OCI-LY7 (cell line): ENCODE measurements around the gene BCL7C. TPM values are rescaled to one million over a fixed set of nuclear protein-coding genes. Genes with fewer than 3 reads are reported as not detected.
A peak's percentile ranks its signal among the peaks of the same experiment; 100 is the strongest.

Source experiments
- BruUV-seq: library from RNA; stranded (reverse); fragments of 400-500 nt; replicated peaks from 2 replicates; lab custom pipeline; 2021; lab: Mats Ljungman, UMichigan
- CTCF ChIA-PET: fragments of 300-600 bp; sonication (Branson Sonifier 250); formaldehyde crosslinking; loops from one replicate; lab custom pipeline; 2022; ENCODE audit warnings: antibody characterized with exemption; ENCODE audit not compliant: unreplicated experiment; lab: Charles Lee
- POLR2A ChIA-PET: fragments of 300-600 bp; sonication (Branson Sonifier 250); formaldehyde crosslinking; loops from one replicate; lab custom pipeline; 2022; ENCODE audit warnings: antibody characterized with exemption; lab: Charles Lee
- DNase-seq: peaks from one replicate; pipeline ENCODE4 v3.0.0-alpha.2; 2015; ENCODE audit warnings: low spot score
- H2AFZ ChIP-seq: fragments of 200-600 bp; sonication (generic), shearing (Covaris generic); 2 replicates; pipeline ENCODE4 v1.6.1; 2014; ENCODE audit warnings: mild to moderate bottlenecking, antibody characterized with exemption, low read length, moderate library complexity
- H3K27ac ChIP-seq: fragments of 200-600 bp; sonication (generic); 2 replicates; pipeline ENCODE4 v1.5.1; 2014; ENCODE audit warnings: mixed run types, low read depth, mild to moderate bottlenecking, moderate library complexity, low read length, inconsistent platforms; ENCODE audit not compliant: poor library complexity, severe bottlenecking
- H3K36me3 ChIP-seq: fragments of 200-600 bp; sonication (generic); 2 replicates; pipeline ENCODE4 v1.6.1; 2014; ENCODE audit warnings: mild to moderate bottlenecking, antibody characterized with exemption, low read length, moderate library complexity, mixed read lengths; ENCODE audit not compliant: insufficient read depth
- H3K4me1 ChIP-seq: fragments of 200-600 bp; sonication (generic); 2 replicates; pipeline ENCODE4 v1.5.1; 2014; ENCODE audit warnings: mild to moderate bottlenecking, low read length; ENCODE audit not compliant: insufficient read depth, poor library complexity, severe bottlenecking
- H3K4me2 ChIP-seq: fragments of 200-600 bp; sonication (generic); 2 replicates; pipeline ENCODE4 v1.6.1; 2014; ENCODE audit warnings: mild to moderate bottlenecking, low read length
- H3K4me3 ChIP-seq: fragments of 200-600 bp; sonication (generic); 2 replicates; pipeline ENCODE4 v1.5.1; 2014; ENCODE audit warnings: mild to moderate bottlenecking, low read depth, low read length; ENCODE audit not compliant: poor library complexity, severe bottlenecking
- H3K79me2 ChIP-seq: fragments of 200-600 bp; sonication (generic); 2 replicates; pipeline ENCODE4 v1.6.1; 2016; ENCODE audit warnings: low read depth, mild to moderate bottlenecking, low read length, moderate library complexity, mixed read lengths; ENCODE audit not compliant: insufficient read depth
- H3K9me2 ChIP-seq: fragments of 200-600 bp; sonication (generic); 2 replicates; pipeline ENCODE4 v1.6.1; 2016; ENCODE audit warnings: mild to moderate bottlenecking, low read length, mixed read lengths; ENCODE audit not compliant: insufficient read depth
- H3K9me3 ChIP-seq: fragments of 200-600 bp; sonication (generic); 2 replicates; pipeline ENCODE4 v1.6.1; 2014; ENCODE audit warnings: mild to moderate bottlenecking, mixed run types, low read length, mixed read lengths
- H4K20me1 ChIP-seq: fragments of 200-600 bp; sonication (generic); 2 replicates; pipeline ENCODE4 v1.6.1; 2014; ENCODE audit warnings: mild to moderate bottlenecking, antibody characterized with exemption, low read length, moderate library complexity, mixed read lengths; ENCODE audit not compliant: insufficient read depth
- CTCF ChIP-seq: fragments of 200-600 bp; sonication (generic); conservative IDR thresholded peaks from 2 replicates; pipeline ENCODE4 v1.5.1; 2014; ENCODE audit warnings: mild to moderate bottlenecking, antibody characterized with exemption, low read length, moderate library complexity, mixed read lengths
- EZH2phosphoT487 ChIP-seq: fragments of 200-600 bp; sonication (generic); IDR thresholded peaks from 2 replicates; pipeline ENCODE4 v1.6.1; 2018; ENCODE audit warnings: low read depth, borderline replicate concordance, mild to moderate bottlenecking, mixed run types, antibody characterized with exemption, low read length, moderate library complexity, mixed read lengths
- intact Hi-C: fragments of 100-400 bp; cut with micrococcal nuclease; formaldehyde crosslinking; loops from one replicate; pipeline ENCODE4 v1.10.0; 2022; ENCODE audit not compliant: unreplicated experiment
- total RNA-seq, 2 experiments: library from RNA; depleted of rRNA in 1 of 2; stranded (reverse); fragments of >200 nt in 1 of 2; shearing (Covaris generic) in 1 of 2; gene quantifications; 2 replicates each; pipeline ENCODE4 v1.2.3, GENCODE V29; 2014 to 2022

Gene BCL7C
- total RNA-seq, 2 experiments from 2014 or later, result 11.0 to 17.8 TPM

GRCh38 chr16:30902029-30902972, 8.4 kb upstream of the BCL7C start:
- Histone ChIP-seq H3K4me1 (peaks cover 39% of the 10 kb centered on the region), H3K4me2 (peak overlapping the region; percentile 46; the same call in 1 of the 2 replicates), H4K20me1 (no peaks in the 10 kb centered on the region), H2AFZ (peak overlapping the region; percentile 44), H3K36me3 (no peaks in the 10 kb centered on the region), H3K9me2 (no peaks in the 10 kb centered on the region), H3K9me3 (no peaks in the 10 kb centered on the region; the same call in 1 of the 2 replicates), H3K27ac (no peak overlapping the region), H3K4me3 (no peak overlapping the region), H3K79me2 (no peaks in the 10 kb centered on the region)
- no TSS peak for BruUV-seq
- intact Hi-C loops, result no loop called here
- ChIA-PET POLR2A (interaction anchor here (0.5 to 0.7 kb wide), 3 partner anchors 11 to 52 kb away, joined by 3 to 5 read pairs (median 3); no protein-coding TSS in a partner anchor), CTCF (no interaction called here)
- DNase-seq, result no peak
- TF ChIP-seq EZH2phosphoT487, result no peak
- no peak for TF ChIP-seq CTCF

DNA sequence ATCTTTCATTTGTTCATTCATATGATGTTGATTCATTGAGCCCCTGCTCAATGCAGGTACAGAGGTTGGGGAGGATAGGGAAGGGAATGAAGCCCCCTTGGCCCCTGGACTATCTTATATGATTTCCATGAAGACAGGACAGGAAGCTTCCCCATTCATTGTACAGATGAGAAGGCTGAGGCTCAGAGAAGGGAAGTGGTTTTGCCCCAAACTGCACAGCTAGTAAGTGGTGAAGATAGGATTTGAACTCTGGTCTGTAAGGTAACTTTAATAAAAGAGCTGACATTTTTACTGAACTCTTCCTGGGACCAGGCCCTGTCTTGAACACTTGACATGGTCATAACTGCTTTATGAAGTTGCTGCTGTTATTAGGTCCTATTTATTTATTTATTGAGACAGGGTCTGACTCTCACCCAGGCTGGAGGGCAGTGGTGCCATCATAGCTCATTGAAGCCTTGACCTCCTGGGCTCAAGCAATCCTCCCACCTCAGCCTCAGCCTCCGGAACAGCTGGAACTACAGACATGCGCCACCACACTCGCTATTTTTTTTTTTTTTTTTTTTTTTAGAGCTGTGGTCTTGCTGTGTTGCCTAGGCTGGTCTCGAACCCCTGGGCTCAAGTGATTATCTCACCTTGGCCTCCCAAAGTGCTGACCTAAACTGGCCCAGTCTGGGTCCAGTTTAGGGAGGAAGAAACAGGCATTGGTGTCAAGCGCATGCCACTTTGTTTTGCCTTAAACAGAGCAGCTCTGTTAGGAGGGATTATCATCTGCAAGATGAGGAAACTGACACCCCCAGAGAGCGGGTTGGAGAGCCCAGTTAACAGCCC, 7.5 kb upstream of the BCL7C start:
- POLR2A ChIA-PET, result interaction anchor here (0.5 to 1.1 kb wide), 4 partner anchors 11 to 56 kb away, joined by 3 to 5 read pairs (median 3); no protein-coding TSS in a partner anchor
- no TSS peak for BruUV-seq
- Histone ChIP-seq H3K9me2 (no peaks in the 10 kb centered on the region), H3K9me3 (no peaks in the 10 kb centered on the region; the same call in 1 of the 2 replicates), H3K27ac (no peak overlapping the region), H3K36me3 (no peaks in the 10 kb centered on the region), H2AFZ (peak overlapping the region; percentile 4; the same call in 1 of the 2 replicates), H3K4me3 (no peak overlapping the region), H4K20me1 (no peaks in the 10 kb centered on the region), H3K79me2 (no peaks in the 10 kb centered on the region), H3K4me1 (peaks cover 48% of the 10 kb centered on the region), H3K4me2 (no peak overlapping the region; the same call in 1 of the 2 replicates)
- intact Hi-C loops, result no loop called here
- CTCF ChIA-PET, result no interaction called here
- no peak for TF ChIP-seq EZH2phosphoT487
- no peak for TF ChIP-seq CTCF
- no peak for DNase-seq
